H1 (cell line): ENCODE measurements around the gene SYTL1. TPM values are rescaled to one million over a fixed set of nuclear protein-coding genes. Genes with fewer than 3 reads are reported as not detected.

Source experiments
- CTCF ChIA-PET: fragments of 300-600 bp; sonication (Branson Sonifier 250); formaldehyde crosslinking; loops from one replicate; lab custom pipeline; 2021; ENCODE audit not compliant: partially characterized antibody; lab: Charles Lee
- POLR2A ChIA-PET: fragments of 300-600 bp; sonication (Branson Sonifier 250); formaldehyde crosslinking; loops from one replicate; lab custom pipeline; 2021; ENCODE audit warnings: inconsistent platforms; ENCODE audit not compliant: partially characterized antibody; lab: Charles Lee
- DNase-seq, 2 experiments: peaks; one replicate each; pipeline versions ENCODE4 v3.0.0 to v3.0.0-alpha.2; 2010 to 2022; ENCODE audit warnings: low spot score in 2 of 2, low read depth in 1 of 2, mixed read lengths in 1 of 2
- FAIRE-seq: peaks from 2 replicates; lab custom pipeline; 2011; peaks lifted over from hg19 to GRCh38; lab: Jason Lieb, UNC
- H2AFZ ChIP-seq: 2 replicates; pipeline ENCODE4 v1.8.1; 2012; ENCODE audit warnings: low read length, inconsistent platforms
- H2AK5ac ChIP-seq: 2 replicates; pipeline ENCODE4 v1.6.1; 2013; ENCODE audit warnings: low read depth, low read length
- H2BK120ac ChIP-seq: replicated peaks from 2 replicates; pipeline ENCODE3; 2013; ENCODE audit warnings: low read depth, low read length, inconsistent platforms
- H2BK12ac ChIP-seq: 2 replicates; pipeline ENCODE4 v1.6.1; 2013; ENCODE audit warnings: low read depth, low read length
- H2BK15ac ChIP-seq: 2 replicates; pipeline ENCODE4 v1.6.1; 2013; ENCODE audit warnings: low read length
- H2BK20ac ChIP-seq: 2 replicates; pipeline ENCODE4 v1.6.1; 2013; ENCODE audit warnings: low read length
- H2BK5ac ChIP-seq: 2 replicates; pipeline ENCODE4 v1.6.1; 2013; ENCODE audit warnings: low read depth, low read length
- H3K14ac ChIP-seq: 2 replicates; pipeline ENCODE4 v1.6.1; 2013; ENCODE audit warnings: inconsistent platforms; ENCODE audit not compliant: insufficient read length
- H3K18ac ChIP-seq: 2 replicates; pipeline ENCODE4 v1.6.1; 2013; ENCODE audit warnings: low read length; ENCODE audit errors: extremely low read depth
- H3K23ac ChIP-seq: 2 replicates; pipeline ENCODE4 v1.6.1; 2013; ENCODE audit warnings: inconsistent platforms; ENCODE audit not compliant: insufficient read length
- H3K23me2 ChIP-seq: 2 replicates; pipeline ENCODE4 v1.6.1; 2013; ENCODE audit warnings: low read depth, low read length
- H3K27ac ChIP-seq: 2 replicates; pipeline ENCODE4 v1.6.1; 2011; ENCODE audit warnings: low read depth, low read length, inconsistent platforms
- H3K27me3 ChIP-seq, 4 experiments: replicated peaks in 1 of 4; 1 replicate in 1 of 4; 2 replicates in 3 of 4; pipeline versions ENCODE4 v1.6.1 to v1.8.1; 2011 to 2013; ENCODE audit warnings: low read length in 3 of 4, mild to moderate bottlenecking in 3 of 4, inconsistent platforms in 2 of 4, mixed read lengths in 2 of 4, moderate library complexity in 1 of 4; ENCODE audit not compliant: control insufficient read depth in 3 of 4, insufficient read depth in 3 of 4; ENCODE audit errors: extremely low read depth in 1 of 4
- H3K36me3 ChIP-seq, 4 experiments: 2 replicates each; pipeline versions ENCODE4 v1.6.1 to v1.8.1; 2011 to 2013; ENCODE audit warnings: mild to moderate bottlenecking in 4 of 4, low read length in 3 of 4, moderate library complexity in 2 of 4, control low read depth in 1 of 4, inconsistent platforms in 1 of 4; ENCODE audit not compliant: insufficient read depth in 4 of 4, control insufficient read depth in 2 of 4
- H3K4ac ChIP-seq: replicated peaks from 2 replicates; pipeline ENCODE3; 2013; ENCODE audit warnings: low read length, low read depth, mixed read lengths, inconsistent platforms; ENCODE audit not compliant: insufficient read length
- H3K4me1 ChIP-seq, 4 experiments: replicated peaks in 1 of 4; 1 replicate in 1 of 4; 2 replicates in 3 of 4; pipeline versions ENCODE4 v1.6.1 to v1.8.1; 2011 to 2013; ENCODE audit warnings: low read length in 3 of 4, inconsistent platforms in 2 of 4, mixed read lengths in 1 of 4; ENCODE audit not compliant: insufficient read depth in 4 of 4, control insufficient read depth in 3 of 4
- H3K4me2 ChIP-seq, 2 experiments: 2 replicates each; pipeline versions ENCODE4 v1.6.1 to v1.8.1; 2011 to 2013; ENCODE audit warnings: low read depth in 2 of 2, low read length in 2 of 2, control low read depth in 1 of 2, inconsistent platforms in 1 of 2, mild to moderate bottlenecking in 1 of 2; ENCODE audit not compliant: insufficient read depth in 1 of 2
- H3K4me3 ChIP-seq, 4 experiments: fragments of 200-600, 300-600 bp in 1 of 4; sonication (generic), shearing (Covaris generic), sonication (Bioruptor Twin) in 1 of 4; 2 replicates each; pipeline versions ENCODE4 v1.5.1 to v1.8.1; 2011 to 2016; ENCODE audit warnings: low read length in 4 of 4, low read depth in 3 of 4, control low read depth in 2 of 4, inconsistent platforms in 2 of 4, mild to moderate bottlenecking in 2 of 4, mixed read lengths in 1 of 4, moderate library complexity in 1 of 4; ENCODE audit not compliant: insufficient read depth in 2 of 4; ENCODE audit errors: extremely low read depth in 1 of 4
- H3K56ac ChIP-seq: replicated peaks from 2 replicates; pipeline ENCODE3; 2013; ENCODE audit warnings: low read depth, mild to moderate bottlenecking, mixed read lengths, low read length, inconsistent platforms; ENCODE audit not compliant: insufficient read length
- H3K79me1 ChIP-seq: 2 replicates; pipeline ENCODE4 v1.6.1; 2013; ENCODE audit warnings: low read depth, low read length, control low read depth
- H3K79me2 ChIP-seq, 2 experiments: 2 replicates each; pipeline versions ENCODE4 v1.6.1 to v1.8.1; 2012 to 2013; ENCODE audit warnings: low read length in 2 of 2, mild to moderate bottlenecking in 2 of 2, inconsistent platforms in 1 of 2; ENCODE audit not compliant: insufficient read depth in 2 of 2, control insufficient read depth in 1 of 2
- H3K9ac ChIP-seq, 4 experiments: replicated peaks in 1 of 4; 1 replicate in 1 of 4; 2 replicates in 3 of 4; pipeline versions ENCODE4 v1.6.1 to v1.8.1; 2011 to 2013; ENCODE audit warnings: low read depth in 3 of 4, low read length in 3 of 4, control low read depth in 2 of 4, mild to moderate bottlenecking in 2 of 4, moderate library complexity in 2 of 4, inconsistent platforms in 1 of 4; ENCODE audit errors: extremely low read depth in 1 of 4
- H3K9me3 ChIP-seq, 2 experiments: 2 replicates each; pipeline versions ENCODE4 v1.6.1 to v1.8.1; 2012 to 2013; ENCODE audit warnings: mild to moderate bottlenecking in 2 of 2, moderate library complexity in 2 of 2, control low read depth in 1 of 2, inconsistent platforms in 1 of 2, low read depth in 1 of 2, low read length in 1 of 2, mixed read lengths in 1 of 2; ENCODE audit not compliant: insufficient read depth in 2 of 2
- H4K20me1 ChIP-seq, 2 experiments: replicated peaks in 1 of 2; 2 replicates each; pipeline versions ENCODE3 to v1.8.1; 2011 to 2013; ENCODE audit warnings: inconsistent platforms in 2 of 2, low read length in 2 of 2, mild to moderate bottlenecking in 1 of 2; ENCODE audit not compliant: insufficient read depth in 2 of 2, control insufficient read depth in 1 of 2
- H4K5ac ChIP-seq: 2 replicates; pipeline ENCODE4 v1.6.1; 2013; ENCODE audit warnings: low read length, low read depth, mixed read lengths, inconsistent platforms; ENCODE audit not compliant: insufficient read length
- H4K8ac ChIP-seq: 2 replicates; pipeline ENCODE4 v1.8.0; 2013; ENCODE audit warnings: mild to moderate bottlenecking, moderate library complexity, low read length, inconsistent platforms; ENCODE audit not compliant: insufficient read depth; ENCODE audit errors: extremely low read depth
- H4K91ac ChIP-seq: replicated peaks from 2 replicates; pipeline ENCODE3; 2013; ENCODE audit warnings: low read length, mixed read lengths, inconsistent platforms; ENCODE audit not compliant: insufficient read length
- BACH1 ChIP-seq: IDR thresholded peaks from 2 replicates; pipeline ENCODE4 v1.6.1; 2012; ENCODE audit warnings: low read length, improper control_type of control experiment
- HDAC6 ChIP-seq: IDR thresholded peaks from one replicate; pipeline ENCODE4 v1.7.1; 2012; ENCODE audit warnings: low read depth, mild to moderate bottlenecking, inconsistent platforms, low read length, moderate library complexity
- RAD21 ChIP-seq, 2 experiments: IDR thresholded peaks in 1 of 2; conservative IDR thresholded peaks in 1 of 2; 2 replicates each; pipeline ENCODE4 v1.6.1; 2011; ENCODE audit warnings: low read depth in 2 of 2, low read length in 2 of 2, improper control_type of control experiment in 1 of 2, inconsistent platforms in 1 of 2, mild to moderate bottlenecking in 1 of 2, moderate library complexity in 1 of 2
- RNF2 ChIP-seq: fragments of 200-900, 300-1000 bp; sonication (generic); IDR thresholded peaks from 2 replicates; pipeline ENCODE4 v1.7.1; 2016; ENCODE audit warnings: borderline replicate concordance, low read depth, mild to moderate bottlenecking, antibody characterized with exemption, low read length; ENCODE audit not compliant: poor library complexity, severe bottlenecking; ENCODE audit errors: missing control alignments
- SIN3A ChIP-seq, 2 experiments: IDR thresholded peaks in 1 of 2; conservative IDR thresholded peaks in 1 of 2; 2 replicates each; pipeline ENCODE4 v1.6.1; 2011 to 2012; ENCODE audit warnings: low read length in 2 of 2, improper control_type of control experiment in 1 of 2, low read depth in 1 of 2, mild to moderate bottlenecking in 1 of 2
- SP4 ChIP-seq: IDR thresholded peaks from 2 replicates; pipeline ENCODE4 v1.6.1; 2012; ENCODE audit warnings: low read length, inconsistent platforms
- WGBS, 2 experiments: shearing (Covaris generic) in 1 of 2; methylation state at CpG; one replicate each; pipeline versions ENCODE4 v1.1.6 to v1.1.7; 2013 to 2015; ENCODE audit warnings: low lambda C conversion rate in 2 of 2, mixed read lengths in 2 of 2, inconsistent platforms in 1 of 2, low coverage in 1 of 2, missing lambda C conversion rate in 1 of 2; ENCODE audit not compliant: insufficient replicate concordance in 2 of 2, insufficient coverage in 1 of 2, insufficient read length in 1 of 2; ENCODE audit errors: extremely low coverage in 1 of 2, missing lambda C conversion rate in 1 of 2; 5-methylcytosine and 5-hydroxymethylcytosine counted together
- polyA plus RNA-seq, 7 experiments: library from polyadenylated mRNA; depleted of rRNA in 3 of 7; stranded (reverse) in 5 of 7; unstranded in 2 of 7; fragments of >200 nt in 5 of 7; fragments of 200-250 nt in 2 of 7; gene quantifications; 1 replicate in 5 of 7; 2 replicates in 1 of 7; 4 replicates in 1 of 7; pipeline versions ENCODE4 v1.2.1 to v1.2.3, GENCODE V29; 2011 to 2013; ENCODE audit warnings: missing spikeins in 2 of 7, mixed read lengths in 2 of 7
- total RNA-seq: library from RNA; stranded (reverse); fragmentation: NEBNext Ultra II Directional; extraction: Animal tissue kit (Norgen Biotek cat#: 25700); gene quantifications from 2 replicates; pipeline ENCODE4 v1.2.1, GENCODE V29; 2021
- TF ChIP-seq, protein P1 (sequence below), 3 experiments: IDR thresholded peaks; 1 replicate in 2 of 3; 2 replicates in 1 of 3; pipeline versions ENCODE4 v1.5.1 to v1.6.1; 2011; ENCODE audit warnings: low read length in 3 of 3, mild to moderate bottlenecking in 3 of 3, inconsistent platforms in 2 of 3, low read depth in 1 of 3, moderate library complexity in 1 of 3; ENCODE audit not compliant: insufficient read depth in 1 of 3; ENCODE audit errors: control extremely low read depth in 1 of 3

SYTL1 gene
- total and polyA plus RNA-seq, 2 of the 8 experiments (the other 6 are each of a cell fraction or from before 2014, with no cell fraction given): 6.4 to 19.5 TPM

DNA sequence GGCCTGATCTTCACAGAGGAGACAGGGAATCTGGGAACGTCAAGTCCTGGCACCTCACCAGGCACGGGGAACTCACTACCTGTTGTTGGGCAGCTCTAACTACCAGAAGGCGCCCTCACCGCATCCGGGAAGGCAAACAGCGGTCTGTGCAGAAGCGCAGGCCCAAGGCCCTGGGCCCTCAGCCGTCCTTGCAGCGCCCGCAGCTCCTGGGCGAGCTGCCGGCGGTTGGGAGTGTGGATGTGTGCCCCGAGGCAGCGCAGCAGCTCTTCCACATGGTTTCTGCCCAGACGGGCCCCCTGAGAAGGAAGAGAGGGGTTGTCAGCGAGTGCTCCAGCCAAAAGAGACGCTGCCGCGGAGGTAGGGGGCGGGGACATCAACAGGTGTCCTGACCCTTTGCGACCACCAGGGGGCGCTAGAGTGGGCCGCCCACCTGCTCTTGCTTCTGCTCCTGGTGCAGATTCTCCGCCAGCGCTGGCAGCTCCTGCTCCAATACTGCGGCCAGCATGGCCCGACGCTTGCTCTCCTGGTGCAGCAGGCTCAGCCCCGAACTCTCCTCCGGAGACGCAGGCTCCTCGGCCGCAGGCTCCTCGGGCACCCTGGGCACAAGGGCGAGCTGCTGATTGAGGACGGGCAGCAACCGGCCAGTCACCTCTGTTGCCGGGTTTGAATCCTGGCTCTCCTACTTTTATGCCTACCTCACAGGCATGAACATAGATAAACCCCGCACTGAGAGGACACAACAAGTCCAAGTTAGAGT, 15.6 kb downstream of the SYTL1 start:
- peaks cover 0 to 14% (median 7%) of the 10 kb centered on the region in 4 experiments; a peak in 6 of 7 replicates for H3K4me1 ChIP-seq
- peaks cover 0 to 12% of the 10 kb centered on the region in 2 experiments for H4K20me1 ChIP-seq
- no peaks in the 10 kb centered on the region for H3K79me1 ChIP-seq
- H2BK120ac ChIP-seq: no peak overlapping the region
- H3K23me2 ChIP-seq: peaks cover 14% of the 10 kb centered on the region
- no peaks in the 10 kb centered on the region for H3K9me3 ChIP-seq
- no peak overlapping the region for H3K4ac ChIP-seq
- CTCF ChIA-PET: interaction anchor here (0.6 to 28.8 kb wide), 38 partner anchors 8 to 320 kb away, joined by 3 to 625 read pairs (median 4); partner anchors contain the start of genes CD164L2, FCN3, GPR3 and MAP3K6
- peak overlapping the region in 3 of 4 experiments; percentile 13 to 34 (median 28); a peak in 4 of 8 replicates for H3K4me3 ChIP-seq
- POLR2A ChIA-PET: interaction anchor here (0.8 to 10.9 kb wide), 14 partner anchors 4 to 247 kb away, joined by 3 to 101 read pairs (median 5); partner anchors contain the start of genes AHDC1 and MAP3K6
- no peaks in the 10 kb centered on the region for H3K36me3 ChIP-seq
- H3K23ac ChIP-seq: no peak overlapping the region
- H2BK20ac ChIP-seq: no peak overlapping the region; the same call in 1 of the 2 replicates
- DNase-seq (peak; percentile 73 to 94), FAIRE-seq (no peak)
- H3K79me2 ChIP-seq: no peaks in the 10 kb centered on the region
- 26% methylated on average over 39 of the region's 40 CpGs; no CpG with 5 or more reads in 1 of the 2 experiments for WGBS, 2 experiments
- no peak overlapping the region for H4K8ac ChIP-seq
- no peak overlapping the region for H3K9ac ChIP-seq
- H2BK12ac ChIP-seq: peak overlapping the region; percentile 84; the same call in 1 of the 2 replicates
- H3K27me3 ChIP-seq: peaks cover 12 to 47% (median 36%) of the 10 kb centered on the region in 4 experiments
- H3K27ac ChIP-seq: no peak overlapping the region
- H3K18ac ChIP-seq: peak overlapping the region; percentile 51; the same call in 1 of the 2 replicates
- no peak overlapping the region for H4K5ac ChIP-seq
- no peak overlapping the region for H2AFZ ChIP-seq
- peak overlapping the region in 1 of 2 experiments; percentile 62; a peak in 3 of 4 replicates for H3K4me2 ChIP-seq
- no peak overlapping the region for H2AK5ac ChIP-seq
- no peak overlapping the region for H3K56ac ChIP-seq
- no peak overlapping the region for H2BK15ac ChIP-seq
- H4K91ac ChIP-seq: peak overlapping the region; percentile 0
- no peak overlapping the region for H2BK5ac ChIP-seq
- H3K14ac ChIP-seq: no peak overlapping the region
- TF ChIP-seq SP4 (peak; percentile 85; the same call in 1 of the 2 replicates), RNF2 (no peak), HDAC6 (no peak), RAD21 (IDR thresholded peaks at IDR 0.05 in 1 of 2, conservative IDR thresholded peaks at IDR 0.05 in 1 of 2; ENCODE audit: low read depth in 2 of 2, low read length in 2 of 2) (peak; percentile 60 to 71), SIN3A (conservative IDR thresholded peaks at IDR 0.05 in 1 of 2, IDR thresholded peaks at IDR 0.05 in 1 of 2; ENCODE audit: low read depth in 1 of 2, low read length in 2 of 2) (peak in 1 of 2 experiments; percentile 54; a peak in 1 of 4 replicates), BACH1 (no peak)
- TF ChIP-seq, protein P1, sequence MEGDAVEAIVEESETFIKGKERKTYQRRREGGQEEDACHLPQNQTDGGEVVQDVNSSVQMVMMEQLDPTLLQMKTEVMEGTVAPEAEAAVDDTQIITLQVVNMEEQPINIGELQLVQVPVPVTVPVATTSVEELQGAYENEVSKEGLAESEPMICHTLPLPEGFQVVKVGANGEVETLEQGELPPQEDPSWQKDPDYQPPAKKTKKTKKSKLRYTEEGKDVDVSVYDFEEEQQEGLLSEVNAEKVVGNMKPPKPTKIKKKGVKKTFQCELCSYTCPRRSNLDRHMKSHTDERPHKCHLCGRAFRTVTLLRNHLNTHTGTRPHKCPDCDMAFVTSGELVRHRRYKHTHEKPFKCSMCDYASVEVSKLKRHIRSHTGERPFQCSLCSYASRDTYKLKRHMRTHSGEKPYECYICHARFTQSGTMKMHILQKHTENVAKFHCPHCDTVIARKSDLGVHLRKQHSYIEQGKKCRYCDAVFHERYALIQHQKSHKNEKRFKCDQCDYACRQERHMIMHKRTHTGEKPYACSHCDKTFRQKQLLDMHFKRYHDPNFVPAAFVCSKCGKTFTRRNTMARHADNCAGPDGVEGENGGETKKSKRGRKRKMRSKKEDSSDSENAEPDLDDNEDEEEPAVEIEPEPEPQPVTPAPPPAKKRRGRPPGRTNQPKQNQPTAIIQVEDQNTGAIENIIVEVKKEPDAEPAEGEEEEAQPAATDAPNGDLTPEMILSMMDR (IDR thresholded peaks at IDR 0.05; ENCODE audit: control extremely low read depth in 1 of 3, insufficient read depth in 1 of 3, low read depth in 1 of 3, low read length in 3 of 3): peak in 2 of 3 experiments; percentile 94 to 98; a peak in 3 of 4 replicates
